Measurements from ENCODE around the gene B4GALNT1. TPM values are rescaled to one million over a fixed set of nuclear protein-coding genes. Genes with fewer than 3 reads are reported as not detected.

B4GALNT1 gene
- total RNA-seq, 1 experiment from 2014 or later: 31.3 TPM

- no peaks in the 10 kb centered on the region for H3K9me2 ChIP-seq (ENCODE audit: insufficient read depth)
- H3K9me3 ChIP-seq (ENCODE audit: control insufficient read depth in 1 of 2, insufficient read depth in 1 of 2, low read depth in 1 of 2, low read length in 2 of 2): no peaks in the 10 kb centered on the region
- peaks cover 8 to 10% of the 10 kb centered on the region in 2 experiments; a peak in 2 of 4 replicates for H3K36me3 ChIP-seq (ENCODE audit: control insufficient read depth in 1 of 2, insufficient read depth in 2 of 2, low read length in 2 of 2)
- H3K4me1 ChIP-seq (ENCODE audit: control insufficient read depth in 1 of 2, insufficient read depth in 2 of 2, low read length in 2 of 2): peaks cover 2 to 6% of the 10 kb centered on the region in 2 experiments; a peak in 2 of 4 replicates
- H3K9ac ChIP-seq (ENCODE audit: low read length): no peak overlapping the region
- TF ChIP-seq EZH2phosphoT487 (IDR thresholded peaks at IDR 0.05; ENCODE audit: borderline replicate concordance) (no peak), MAX (IDR thresholded peaks at IDR 0.05) (no peak), RAD21 (IDR thresholded peaks at IDR 0.05; ENCODE audit: low read depth) (no peak), JUND (IDR thresholded peaks at IDR 0.05) (no peak), ATF3 (IDR thresholded peaks at IDR 0.05) (no peak), CEBPB (IDR thresholded peaks at IDR 0.05; ENCODE audit: low read depth) (no peak)
- CTCF ChIA-PET: no interaction called here
- no peaks in the 10 kb centered on the region for H4K20me1 ChIP-seq (ENCODE audit: insufficient read depth)
- BruUV-seq (replicated peaks): no TSS peak
- POLR2A ChIA-PET: no interaction called here
- H3K27me3 ChIP-seq (ENCODE audit: insufficient read depth, low read length): no peaks in the 10 kb centered on the region
- H3K4me3 ChIP-seq (replicated peaks in 1 of 2; ENCODE audit: low read depth in 1 of 2, low read length in 2 of 2): no peak overlapping the region
- H3K79me2 ChIP-seq (ENCODE audit: insufficient read depth, low read length): no peaks in the 10 kb centered on the region
- DNase-seq (ENCODE audit: low read depth, low spot score): no peak
- intact Hi-C loops (cut with micrococcal nuclease): no loop called here
- no peak overlapping the region for H3K4me2 ChIP-seq (ENCODE audit: low read length)
- no peak overlapping the region for H2AFZ ChIP-seq (ENCODE audit: low read depth, low read length, poor library complexity, severe bottlenecking)
- no peak for ATAC-seq
- no peak overlapping the region for H3K27ac ChIP-seq (ENCODE audit: low read depth, low read length)
- RAD21 ChIA-PET (ENCODE audit: low non-redundant PET in 1 of 2, low total read pairs in 2 of 2, uncharacterized antibody in 2 of 2, unreplicated experiment in 2 of 2): no interaction called here
Measured at GRCh38 chr12:57604992-57605810, 27.8 kb downstream of the B4GALNT1 start.

- intact Hi-C loops (cut with micrococcal nuclease): no loop called here
- RAD21 ChIA-PET (ENCODE audit: low non-redundant PET in 1 of 2, low total read pairs in 2 of 2, uncharacterized antibody in 2 of 2, unreplicated experiment in 2 of 2): no interaction called here
- Histone ChIP-seq H2AFZ (ENCODE audit: low read depth, low read length, poor library complexity, severe bottlenecking) (no peak within 1 kb of the TSS), H3K9me3 (ENCODE audit: control insufficient read depth in 1 of 2, insufficient read depth in 1 of 2, low read depth in 1 of 2, low read length in 2 of 2) (no peaks in the 10 kb centered on the region), H3K9ac (ENCODE audit: low read length) (no peak within 1 kb of the TSS), H3K4me2 (ENCODE audit: low read length) (no peak within 1 kb of the TSS), H3K4me1 (ENCODE audit: control insufficient read depth in 1 of 2, insufficient read depth in 2 of 2, low read length in 2 of 2) (peaks cover 2 to 6% of the 10 kb centered on the region in 2 experiments; a peak in 2 of 4 replicates), H3K27me3 (ENCODE audit: insufficient read depth, low read length) (no peaks in the 10 kb centered on the region), H3K27ac (ENCODE audit: low read depth, low read length) (no peak within 1 kb of the TSS), H3K4me3 (replicated peaks in 1 of 2; ENCODE audit: low read depth in 1 of 2, low read length in 2 of 2) (no peak within 1 kb of the TSS), H3K9me2 (ENCODE audit: insufficient read depth) (no peaks in the 10 kb centered on the region), H3K79me2 (ENCODE audit: insufficient read depth, low read length) (no peaks in the 10 kb centered on the region), H3K36me3 (ENCODE audit: control insufficient read depth in 1 of 2, insufficient read depth in 2 of 2, low read length in 2 of 2) (peaks cover 8 to 12% of the 10 kb centered on the region in 2 experiments; a peak in 2 of 4 replicates), H4K20me1 (ENCODE audit: insufficient read depth) (no peaks in the 10 kb centered on the region)
- DNase-seq (ENCODE audit: low read depth, low spot score) (no peak), ATAC-seq (no peak)
- CTCF ChIA-PET: interaction anchor here (1.7 kb wide), 1 partner anchor 21 kb away, joined by 5 read pairs; no protein-coding TSS in a partner anchor
- no TSS peak for BruUV-seq (replicated peaks)
- TF ChIP-seq YY1 (IDR thresholded peaks at IDR 0.05; ENCODE audit: extremely low read depth, insufficient replicate concordance, low read depth, low read length) (no peak), SP1 (IDR thresholded peaks at IDR 0.05; ENCODE audit: low read depth) (no peak), EZH2 (IDR thresholded peaks at IDR 0.05) (no peak), CTCF (IDR thresholded peaks at IDR 0.05 in 2 of 3, conservative IDR thresholded peaks at IDR 0.05 in 1 of 3; ENCODE audit: borderline replicate concordance in 1 of 3, insufficient read depth in 1 of 3, low read depth in 2 of 3, low read length in 2 of 3) (no peak), SIN3A (IDR thresholded peaks at IDR 0.05; ENCODE audit: low read depth) (no peak), RAD21 (IDR thresholded peaks at IDR 0.05; ENCODE audit: low read depth) (no peak)
- TF ChIP-seq, protein P1, sequence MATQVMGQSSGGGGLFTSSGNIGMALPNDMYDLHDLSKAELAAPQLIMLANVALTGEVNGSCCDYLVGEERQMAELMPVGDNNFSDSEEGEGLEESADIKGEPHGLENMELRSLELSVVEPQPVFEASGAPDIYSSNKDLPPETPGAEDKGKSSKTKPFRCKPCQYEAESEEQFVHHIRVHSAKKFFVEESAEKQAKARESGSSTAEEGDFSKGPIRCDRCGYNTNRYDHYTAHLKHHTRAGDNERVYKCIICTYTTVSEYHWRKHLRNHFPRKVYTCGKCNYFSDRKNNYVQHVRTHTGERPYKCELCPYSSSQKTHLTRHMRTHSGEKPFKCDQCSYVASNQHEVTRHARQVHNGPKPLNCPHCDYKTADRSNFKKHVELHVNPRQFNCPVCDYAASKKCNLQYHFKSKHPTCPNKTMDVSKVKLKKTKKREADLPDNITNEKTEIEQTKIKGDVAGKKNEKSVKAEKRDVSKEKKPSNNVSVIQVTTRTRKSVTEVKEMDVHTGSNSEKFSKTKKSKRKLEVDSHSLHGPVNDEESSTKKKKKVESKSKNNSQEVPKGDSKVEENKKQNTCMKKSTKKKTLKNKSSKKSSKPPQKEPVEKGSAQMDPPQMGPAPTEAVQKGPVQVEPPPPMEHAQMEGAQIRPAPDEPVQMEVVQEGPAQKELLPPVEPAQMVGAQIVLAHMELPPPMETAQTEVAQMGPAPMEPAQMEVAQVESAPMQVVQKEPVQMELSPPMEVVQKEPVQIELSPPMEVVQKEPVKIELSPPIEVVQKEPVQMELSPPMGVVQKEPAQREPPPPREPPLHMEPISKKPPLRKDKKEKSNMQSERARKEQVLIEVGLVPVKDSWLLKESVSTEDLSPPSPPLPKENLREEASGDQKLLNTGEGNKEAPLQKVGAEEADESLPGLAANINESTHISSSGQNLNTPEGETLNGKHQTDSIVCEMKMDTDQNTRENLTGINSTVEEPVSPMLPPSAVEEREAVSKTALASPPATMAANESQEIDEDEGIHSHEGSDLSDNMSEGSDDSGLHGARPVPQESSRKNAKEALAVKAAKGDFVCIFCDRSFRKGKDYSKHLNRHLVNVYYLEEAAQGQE (IDR thresholded peaks at IDR 0.05; ENCODE audit: low read depth): no peak
- POLR2A ChIA-PET: no interaction called here
Measured at GRCh38 chr12:57604454-57604991, 28.5 kb downstream of the B4GALNT1 start, which contains the start of gene DTX3. Gene DTX3 (plus strand): TSS chr12:57604824. CDS start chr12:57606518, 1,694 bp downstream.

Data from HCT116 (cell line).